CD14-positive monocyte (primary cell): ENCODE data around the gene TMEM129. TPM values are rescaled to one million over a fixed set of nuclear protein-coding genes. Genes with fewer than 3 reads are reported as not detected.

Experiments
- DNase-seq, 3 donors: peaks; one replicate each; pipeline ENCODE4 v3.0.0-alpha.2; 2011 to 2022
- H2AFZ ChIP-seq: 2 replicates; pipeline ENCODE4 v1.6.0; 2012; ENCODE audit warnings: mild to moderate bottlenecking, low read depth, low read length, inconsistent platforms; ENCODE audit not compliant: insufficient read depth, poor library complexity, severe bottlenecking
- H3K27ac ChIP-seq, 2 donors: 1 replicate in 1 of 2; 2 replicates in 1 of 2; pipeline ENCODE4 v1.5.1; 2012 to 2013; ENCODE audit warnings: low read length in 2 of 2, control low read depth in 1 of 2, inconsistent platforms in 1 of 2, low read depth in 1 of 2, mild to moderate bottlenecking in 1 of 2
- H3K27me3 ChIP-seq, 2 donors: one replicate each; pipeline versions ENCODE4 v1.6.0 to v1.6.1; 2011 to 2013; ENCODE audit warnings: low read length in 2 of 2; ENCODE audit not compliant: control insufficient read depth in 2 of 2, insufficient read depth in 2 of 2
- H3K36me3 ChIP-seq, 2 donors: replicated peaks in 1 of 2; 1 replicate in 1 of 2; 2 replicates in 1 of 2; pipeline versions ENCODE4 v1.5.1 to v1.6.1; 2012 to 2013; ENCODE audit warnings: low read length in 2 of 2, control low read depth in 1 of 2, inconsistent platforms in 1 of 2, mild to moderate bottlenecking in 1 of 2; ENCODE audit not compliant: insufficient read depth in 2 of 2, control insufficient read depth in 1 of 2
- H3K4me1 ChIP-seq, 2 donors: 1 replicate in 1 of 2; 2 replicates in 1 of 2; pipeline versions ENCODE4 v1.5.1 to v1.6.1; 2012 to 2013; ENCODE audit warnings: low read length in 2 of 2, control low read depth in 1 of 2, inconsistent platforms in 1 of 2, mild to moderate bottlenecking in 1 of 2, moderate library complexity in 1 of 2; ENCODE audit not compliant: insufficient read depth in 2 of 2, control insufficient read depth in 1 of 2
- H3K4me2 ChIP-seq: replicated peaks from 2 replicates; pipeline ENCODE3; 2012; ENCODE audit warnings: low read length, moderate library complexity, mild to moderate bottlenecking; ENCODE audit not compliant: poor library complexity, severe bottlenecking; ENCODE audit errors: extremely low read depth
- H3K4me3 ChIP-seq, 3 experiments: fragments of 200-600 bp in 1 of 3; sonication (generic) in 1 of 3; replicated peaks in 1 of 3; 1 replicate in 2 of 3; 2 replicates in 1 of 3; pipeline ENCODE4 v1.5.1; 2011 to 2013; ENCODE audit warnings: low read length in 3 of 3, mild to moderate bottlenecking in 3 of 3, control low read depth in 2 of 3, low read depth in 2 of 3, inconsistent platforms in 1 of 3, moderate library complexity in 1 of 3
- H3K79me2 ChIP-seq: 2 replicates; pipeline ENCODE4 v1.6.0; 2012; ENCODE audit warnings: mild to moderate bottlenecking, control low read depth, inconsistent platforms, low read length, moderate library complexity; ENCODE audit not compliant: insufficient read depth
- H3K9ac ChIP-seq: 2 replicates; pipeline ENCODE4 v1.6.0; 2017; ENCODE audit warnings: low read length, mild to moderate bottlenecking; ENCODE audit not compliant: insufficient read depth, poor library complexity, severe bottlenecking
- H3K9me3 ChIP-seq, 2 donors: replicated peaks in 1 of 2; 1 replicate in 1 of 2; 2 replicates in 1 of 2; pipeline versions ENCODE4 v1.5.1 to v1.6.1; 2012 to 2013; ENCODE audit warnings: low read length in 2 of 2, control low read depth in 1 of 2; ENCODE audit not compliant: control insufficient read depth in 1 of 2, insufficient read depth in 1 of 2
- H4K20me1 ChIP-seq: 2 replicates; pipeline ENCODE4 v1.6.0; 2012; ENCODE audit warnings: mild to moderate bottlenecking, low read length, control low read depth, moderate library complexity; ENCODE audit not compliant: insufficient read depth
- H3K27ac Mint-ChIP-seq, 7 donors: one replicate each; pipeline ENCODE4 v1.8.0; 2020; ENCODE audit warnings: mild to moderate bottlenecking in 7 of 7, mixed read lengths in 7 of 7, moderate library complexity in 6 of 7, inconsistent platforms in 2 of 7
- H3K27me3 Mint-ChIP-seq, 3 donors: one replicate each; pipeline ENCODE4 v1.8.0; 2021 to 2022; ENCODE audit warnings: low read depth in 3 of 3, mild to moderate bottlenecking in 3 of 3, mixed read lengths in 3 of 3, moderate library complexity in 3 of 3, inconsistent platforms in 1 of 3
- H3K36me3 Mint-ChIP-seq, 2 donors: one replicate each; pipeline ENCODE4 v1.8.0; 2020; ENCODE audit warnings: mixed read lengths in 2 of 2, inconsistent platforms in 1 of 2, mild to moderate bottlenecking in 1 of 2
- H3K4me1 Mint-ChIP-seq: one replicate; pipeline ENCODE4 v1.8.0; 2020; ENCODE audit warnings: mild to moderate bottlenecking, mixed read lengths
- H3K4me3 Mint-ChIP-seq, 2 donors: one replicate each; pipeline ENCODE4 v1.8.0; 2020; ENCODE audit warnings: mild to moderate bottlenecking in 2 of 2, mixed read lengths in 2 of 2, moderate library complexity in 1 of 2
- H3K9me3 Mint-ChIP-seq, 7 donors: one replicate each; pipeline ENCODE4 v1.8.0; 2020 to 2022; ENCODE audit warnings: mixed read lengths in 7 of 7, mild to moderate bottlenecking in 6 of 7, moderate library complexity in 6 of 7, inconsistent platforms in 2 of 7
- WGBS: methylation state at CpG from one replicate; pipeline ENCODE4 v1.1.5; 2013; ENCODE audit warnings: missing lambda C conversion rate; ENCODE audit not compliant: insufficient coverage; 5-methylcytosine and 5-hydroxymethylcytosine counted together
- intact Hi-C, 2 donors: fragments of 100-400 bp; cut with micrococcal nuclease; formaldehyde crosslinking; loops; one replicate each; pipeline versions ENCODE4 v1.15.0 to v1.15.1; 2023
- polyA plus RNA-seq, 3 donors: library from polyadenylated mRNA; depleted of rRNA in 1 of 3; unstranded in 2 of 3; stranded (reverse) in 1 of 3; fragments of 300-500 nt in 2 of 3; fragments of >200 nt in 1 of 3; fragmentation: Illumina TruSeq in 2 of 3; gene quantifications; 1 replicate in 2 of 3; 2 replicates in 1 of 3; pipeline ENCODE4 v1.2.3, GENCODE V29; 2012 to 2021
- TF ChIP-seq, protein P1 (sequence below): fragments of 200-600 bp; IDR thresholded peaks from one replicate; pipeline ENCODE4 v1.8.0; 2022; ENCODE audit warnings: antibody characterized with exemption, mild to moderate bottlenecking

The TMEM129 gene
- polyA plus RNA-seq, 3 donors, result 22.4 to 40.2 (median 24.1) TPM

DNA sequence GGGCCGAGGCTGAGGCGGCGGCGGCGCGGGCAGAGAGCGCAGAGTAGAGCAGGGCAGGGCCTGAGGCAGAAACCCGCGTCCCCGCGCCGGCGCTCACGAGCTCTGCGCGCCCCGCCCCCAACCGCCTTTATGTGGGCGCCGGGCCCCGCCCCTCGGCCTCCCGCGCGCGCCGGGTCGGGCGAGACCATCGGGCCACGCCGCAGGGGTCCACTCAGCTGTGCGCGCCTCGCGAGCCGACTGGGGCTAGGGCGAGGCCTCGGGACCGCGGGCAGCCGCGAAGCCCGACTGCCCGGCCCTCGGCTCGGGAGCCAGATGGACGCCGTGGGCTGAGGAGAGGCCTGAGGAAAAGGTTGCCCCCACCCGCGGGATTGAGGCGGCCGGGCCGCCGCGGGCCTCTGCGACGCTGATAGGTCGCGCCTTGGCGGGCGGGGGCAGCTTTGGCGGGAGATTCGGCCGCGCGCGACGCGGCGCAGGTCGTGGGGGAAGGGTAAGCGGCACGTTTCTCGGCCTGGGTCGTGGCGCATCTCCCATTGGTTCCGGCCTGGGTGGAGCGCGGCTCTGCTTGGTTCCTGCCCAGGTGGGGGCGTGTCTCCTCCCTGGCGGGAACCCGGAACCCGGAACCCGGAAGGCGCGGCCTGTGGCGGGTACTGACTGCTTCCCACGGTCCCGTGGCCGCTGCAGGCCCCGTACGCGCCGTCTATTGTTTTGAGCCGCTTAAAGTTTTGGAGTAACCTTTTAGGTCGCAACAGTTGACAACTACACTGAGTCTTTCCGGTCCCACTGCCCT is 8.7 kb downstream of the TMEM129 start, which contains the start of gene SLBP:
SLBP (minus strand) TSS at position 104 of the 787 bp plus-strand sequence. CDS start 131 bp downstream, outside the sequence.
- peaks cover 17 to 19% of the 10 kb centered on the region in 2 donors for H3K36me3 ChIP-seq
- peak within 1 kb of the TSS; percentile 96 for H3K9ac ChIP-seq
- Mint-ChIP-seq H3K4me1 (peaks cover 59% of the 10 kb centered on the region), H3K9me3 (no peaks in the 10 kb centered on the region), H3K4me3 (peak within 1 kb of the TSS; percentile 97 to 98), H3K36me3 (peaks cover 9 to 34% of the 10 kb centered on the region in 2 donors), H3K27me3 (no peaks in the 10 kb centered on the region), H3K27ac (peak within 1 kb of the TSS; percentile 95 to 99 (median 97))
- peak within 1 kb of the TSS; percentile 82 for H2AFZ ChIP-seq
- no peaks in the 10 kb centered on the region for H3K27me3 ChIP-seq
- WGBS, result under 1% methylated on average over 98 of the region's 98 CpGs
- peak within 1 kb of the TSS; percentile 73 to 91 (median 88) for H3K4me3 ChIP-seq
- peak within 1 kb of the TSS; percentile 68 to 92 for H3K27ac ChIP-seq
- H3K79me2 ChIP-seq, result peaks cover 93% of the 10 kb centered on the region
- peaks cover 48 to 61% of the 10 kb centered on the region in 2 donors for H3K4me1 ChIP-seq
- TF ChIP-seq, protein P1, sequence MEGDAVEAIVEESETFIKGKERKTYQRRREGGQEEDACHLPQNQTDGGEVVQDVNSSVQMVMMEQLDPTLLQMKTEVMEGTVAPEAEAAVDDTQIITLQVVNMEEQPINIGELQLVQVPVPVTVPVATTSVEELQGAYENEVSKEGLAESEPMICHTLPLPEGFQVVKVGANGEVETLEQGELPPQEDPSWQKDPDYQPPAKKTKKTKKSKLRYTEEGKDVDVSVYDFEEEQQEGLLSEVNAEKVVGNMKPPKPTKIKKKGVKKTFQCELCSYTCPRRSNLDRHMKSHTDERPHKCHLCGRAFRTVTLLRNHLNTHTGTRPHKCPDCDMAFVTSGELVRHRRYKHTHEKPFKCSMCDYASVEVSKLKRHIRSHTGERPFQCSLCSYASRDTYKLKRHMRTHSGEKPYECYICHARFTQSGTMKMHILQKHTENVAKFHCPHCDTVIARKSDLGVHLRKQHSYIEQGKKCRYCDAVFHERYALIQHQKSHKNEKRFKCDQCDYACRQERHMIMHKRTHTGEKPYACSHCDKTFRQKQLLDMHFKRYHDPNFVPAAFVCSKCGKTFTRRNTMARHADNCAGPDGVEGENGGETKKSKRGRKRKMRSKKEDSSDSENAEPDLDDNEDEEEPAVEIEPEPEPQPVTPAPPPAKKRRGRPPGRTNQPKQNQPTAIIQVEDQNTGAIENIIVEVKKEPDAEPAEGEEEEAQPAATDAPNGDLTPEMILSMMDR, result no peak
- peak; percentile 97 to 99 (median 98) for DNase-seq
- no peaks in the 10 kb centered on the region for H3K9me3 ChIP-seq
- peak within 1 kb of the TSS; percentile 94 for H3K4me2 ChIP-seq
- intact Hi-C loops, result loop anchor here (1.0 to 10.0 kb wide), 5 partner anchors 9 to 552 kb away; partner anchors contain the start of genes TACC3 (in 2 of the 2), TMEM129 (in 2 of the 2), FAM53A (in 1 of the 2) and LETM1 (in 1 of the 2)
- peaks cover 60% of the 10 kb centered on the region for H4K20me1 ChIP-seq

DNA sequence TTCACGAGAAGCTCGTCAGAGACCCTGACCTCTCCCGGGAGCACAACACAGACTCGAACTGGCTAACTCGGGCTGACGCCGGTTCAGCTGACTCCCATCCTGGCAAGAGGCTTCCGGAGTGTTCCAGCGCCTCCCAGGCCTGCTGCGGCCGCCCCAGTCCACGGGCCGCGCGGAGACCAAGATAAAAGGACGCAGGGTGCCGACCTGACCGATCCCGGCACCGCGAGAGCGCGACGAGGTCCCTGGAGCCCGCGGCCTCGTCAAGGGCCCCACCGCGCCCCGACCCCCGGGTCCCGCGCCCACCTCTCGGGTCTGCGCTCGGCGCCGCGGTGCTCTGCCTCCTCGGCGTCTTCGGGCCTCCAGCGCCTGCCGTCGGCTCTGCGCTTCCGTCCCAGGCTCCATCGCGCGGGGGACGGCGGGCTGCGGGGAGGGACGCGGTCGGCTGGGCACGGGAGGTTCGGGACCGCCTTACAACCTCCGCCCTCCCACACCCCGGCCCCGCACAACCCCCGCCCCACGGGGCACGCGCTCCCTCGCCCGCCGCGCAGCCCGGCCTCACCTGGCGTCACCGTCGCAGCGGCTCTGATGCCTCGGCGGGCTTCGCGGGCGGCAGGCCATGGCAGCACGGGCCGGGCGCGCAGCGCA is 9.4 kb downstream of the TMEM129 start:
- H3K4me3 ChIP-seq, result peak overlapping the region; percentile 58 to 91 (median 61)
- H3K79me2 ChIP-seq, result peaks cover 90% of the 10 kb centered on the region
- H3K27me3 ChIP-seq, result no peaks in the 10 kb centered on the region
- peak overlapping the region; percentile 94 for H3K4me2 ChIP-seq
- peaks cover 54% of the 10 kb centered on the region for H4K20me1 ChIP-seq
- H3K36me3 ChIP-seq, result peaks cover 12 to 13% of the 10 kb centered on the region in 2 donors
- H3K27ac ChIP-seq, result peak overlapping the region; percentile 59 to 92
- H3K9me3 Mint-ChIP-seq, result no peaks in the 10 kb centered on the region
- H3K9me3 ChIP-seq, result no peaks in the 10 kb centered on the region
- no peaks in the 10 kb centered on the region for H3K27me3 Mint-ChIP-seq
- intact Hi-C loops, result loop anchor here (1.0 to 10.0 kb wide), 5 partner anchors 10 to 553 kb away; partner anchors contain the start of genes FAM53A (in 1 of the 2), LETM1 (in 1 of the 2), MXD4 (in 1 of the 2) and TACC3 (in 1 of the 2)
- TF ChIP-seq, protein P1, result no peak
- H3K4me3 Mint-ChIP-seq, result peak overlapping the region; percentile 97
- H2AFZ ChIP-seq, result peak overlapping the region; percentile 80
- H3K4me1 Mint-ChIP-seq, result peaks cover 59% of the 10 kb centered on the region
- peak; percentile 23 to 38 (median 38) for DNase-seq
- peaks cover 48 to 56% of the 10 kb centered on the region in 2 donors for H3K4me1 ChIP-seq
- H3K9ac ChIP-seq, result peak overlapping the region; percentile 96
- peaks cover 9 to 33% of the 10 kb centered on the region in 2 donors for H3K36me3 Mint-ChIP-seq
- under 1% methylated on average over 78 of the region's 85 CpGs for WGBS
- H3K27ac Mint-ChIP-seq, result peak overlapping the region; percentile 90 to 97 (median 93)
